ENCODE measurements around the gene KRT222. TPM values are rescaled to one million over a fixed set of nuclear protein-coding genes. Genes with fewer than 3 reads are reported as not detected.

Gene KRT222
- total RNA-seq, 2 experiments from 2014 or later = not detected

GRCh38 chr17:40680998-40681397 is 16.0 kb upstream of the KRT222 start:
- H3K4me3 Mint-ChIP-seq = no peak overlapping the region
- no peak for DNase-seq
- CTCF ChIA-PET = no interaction called here
- no peaks in the 10 kb centered on the region for H3K36me3 Mint-ChIP-seq
- H3K27ac Mint-ChIP-seq = no peak overlapping the region
- H3K27me3 Mint-ChIP-seq = peaks cover 58% of the 10 kb centered on the region
- H3K9me3 Mint-ChIP-seq (ENCODE audit: low read depth) = no peaks in the 10 kb centered on the region
- ATAC-seq = no peak
- H3K4me1 Mint-ChIP-seq = peaks cover 4% of the 10 kb centered on the region

DNA sequence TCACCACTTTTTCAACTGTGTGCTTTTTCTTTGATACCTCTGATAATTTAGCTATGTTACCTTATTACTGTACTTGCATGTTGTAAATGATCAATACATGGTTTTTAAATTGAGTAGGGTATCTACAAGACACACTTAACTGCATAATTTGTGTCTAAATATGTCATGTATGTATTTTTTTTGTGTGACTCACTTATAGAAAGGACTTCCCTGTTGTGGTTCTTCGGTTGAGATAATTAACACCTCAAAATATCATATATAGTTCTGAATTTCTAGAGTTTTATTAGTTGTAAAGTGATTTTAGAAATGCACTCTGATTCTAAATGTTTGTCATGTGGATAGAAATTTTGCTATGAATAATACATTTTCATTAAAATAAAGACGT is 14.5 kb upstream of the KRT222 start:
- CTCF ChIA-PET = no interaction called here

DNA sequence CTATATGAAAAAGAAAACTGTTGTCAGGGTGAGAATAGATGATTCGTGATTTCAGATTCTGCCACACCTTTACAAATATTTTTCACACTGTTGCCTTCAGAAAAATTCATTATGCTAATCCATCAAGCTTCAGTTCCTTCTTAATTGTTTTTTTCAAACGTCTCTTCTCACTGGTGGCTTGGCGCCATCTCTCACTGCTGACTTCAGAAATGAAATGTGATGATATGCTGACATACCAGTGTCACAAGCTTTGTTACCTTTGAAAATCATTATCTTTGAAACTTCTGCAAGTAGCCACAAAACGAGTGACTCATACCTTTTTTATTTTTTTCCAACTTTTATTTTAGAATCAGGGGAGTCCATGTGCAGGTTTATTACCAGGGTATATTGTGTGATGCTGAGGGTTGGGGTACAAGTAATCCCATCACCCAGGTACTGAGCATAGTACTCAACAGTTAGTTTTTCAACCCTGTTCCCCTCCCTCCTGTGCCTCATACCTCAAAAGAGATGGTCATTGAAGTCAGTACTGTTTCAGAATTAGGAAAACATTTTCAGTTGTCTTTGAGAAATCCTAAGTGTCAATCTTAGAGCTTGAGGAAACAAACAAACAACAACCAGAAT is 14.0 kb upstream of the KRT222 start:
- Mint-ChIP-seq H3K9me3 (ENCODE audit: low read depth) (no peaks in the 10 kb centered on the region), H3K4me1 (peaks cover 4% of the 10 kb centered on the region), H3K36me3 (no peaks in the 10 kb centered on the region), H3K27ac (no peak overlapping the region), H3K27me3 (peaks cover 67% of the 10 kb centered on the region), H3K4me3 (no peak overlapping the region)
- CTCF ChIA-PET = no interaction called here
- no peak for ATAC-seq
- DNase-seq = no peak

More for the DNA sequence above, 14.5 kb upstream of the KRT222 start:
- peaks cover 4% of the 10 kb centered on the region for H3K4me1 Mint-ChIP-seq
- no peak overlapping the region for H3K27ac Mint-ChIP-seq
- H3K27me3 Mint-ChIP-seq = peaks cover 63% of the 10 kb centered on the region
- H3K36me3 Mint-ChIP-seq = no peaks in the 10 kb centered on the region
- no peak for ATAC-seq
- DNase-seq = no peak
- H3K9me3 Mint-ChIP-seq (ENCODE audit: low read depth) = no peaks in the 10 kb centered on the region
- H3K4me3 Mint-ChIP-seq = no peak overlapping the region

DNA sequence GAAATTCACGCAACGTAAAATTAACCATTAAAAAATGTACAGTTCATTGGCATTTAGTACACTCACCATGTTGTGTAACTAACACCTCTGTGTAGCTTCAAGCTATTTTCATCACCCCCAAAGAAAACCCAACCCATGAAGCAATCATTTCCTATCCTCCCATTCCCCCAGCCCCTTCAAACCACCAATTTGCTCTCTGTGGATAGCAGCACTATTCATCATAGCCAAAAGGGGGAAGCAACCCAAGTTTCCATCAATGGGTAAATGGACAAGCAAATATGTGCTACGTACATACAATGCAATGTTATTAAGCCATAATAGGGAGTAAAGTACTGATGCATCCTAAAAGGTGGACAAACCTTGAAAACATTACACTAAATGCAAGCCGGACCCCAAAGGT is 10.9 kb upstream of the KRT222 start:
- CTCF ChIA-PET = no interaction called here

GRCh38 chr17:40672654-40673053 is 7.7 kb upstream of the KRT222 start:
- H3K27me3 Mint-ChIP-seq = peaks cover 53% of the 10 kb centered on the region
- no peaks in the 10 kb centered on the region for H3K36me3 Mint-ChIP-seq
- DNase-seq (no peak), ATAC-seq (no peak)
- H3K4me1 Mint-ChIP-seq = no peaks in the 10 kb centered on the region
- H3K27ac Mint-ChIP-seq = no peak overlapping the region
- CTCF ChIA-PET = no interaction called here
- no peaks in the 10 kb centered on the region for H3K9me3 Mint-ChIP-seq (ENCODE audit: low read depth)
- no peak overlapping the region for H3K4me3 Mint-ChIP-seq

More for the DNA sequence above, 10.9 kb upstream of the KRT222 start:
- Mint-ChIP-seq H3K4me1 (peaks cover 4% of the 10 kb centered on the region), H3K4me3 (no peak overlapping the region), H3K27me3 (peaks cover 67% of the 10 kb centered on the region), H3K36me3 (no peaks in the 10 kb centered on the region), H3K27ac (no peak overlapping the region), H3K9me3 (ENCODE audit: low read depth) (no peaks in the 10 kb centered on the region)
- DNase-seq (no peak), ATAC-seq (no peak)

- Mint-ChIP-seq H3K4me3 (no peak overlapping the region), H3K36me3 (no peaks in the 10 kb centered on the region), H3K9me3 (ENCODE audit: low read depth) (no peaks in the 10 kb centered on the region), H3K27ac (no peak overlapping the region), H3K27me3 (peaks cover 47% of the 10 kb centered on the region), H3K4me1 (no peaks in the 10 kb centered on the region)
- CTCF ChIA-PET = no interaction called here
- ATAC-seq (no peak), DNase-seq (no peak)
Measured at GRCh38 chr17:40671282-40671681, 6.3 kb upstream of the KRT222 start.

- Mint-ChIP-seq H3K4me3 (no peak overlapping the region), H3K27me3 (peaks cover 50% of the 10 kb centered on the region), H3K9me3 (ENCODE audit: low read depth) (no peaks in the 10 kb centered on the region), H3K36me3 (peaks cover 2% of the 10 kb centered on the region), H3K4me1 (peaks cover 6% of the 10 kb centered on the region), H3K27ac (no peak overlapping the region)
- CTCF ChIA-PET = no interaction called here
- no peak for ATAC-seq
- DNase-seq = no peak
Measured at GRCh38 chr17:40666331-40666730, 1.4 kb upstream of the KRT222 start.

DNA sequence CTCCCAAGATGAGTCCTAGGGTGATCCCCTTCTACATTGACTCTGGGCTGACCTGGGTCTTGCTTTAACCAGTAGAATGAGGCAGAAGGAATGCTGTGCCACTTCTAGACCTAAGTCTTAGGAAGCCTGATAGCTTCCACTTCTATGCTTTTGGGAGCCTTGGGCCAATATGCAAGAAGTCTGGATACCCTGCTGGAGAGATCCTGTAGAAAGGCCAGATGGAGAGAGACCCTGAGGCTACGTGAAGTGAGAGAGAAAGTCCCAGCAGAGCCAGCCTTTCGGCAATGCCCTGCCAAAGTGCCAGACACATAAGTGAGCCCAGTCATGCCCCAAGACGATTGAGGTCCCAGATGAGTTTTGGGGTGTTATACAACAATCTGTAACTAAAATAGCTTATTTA is 1.7 kb downstream of the KRT222 start:
- ATAC-seq (no peak), DNase-seq (no peak)
- no peak overlapping the region for H3K27ac Mint-ChIP-seq
- CTCF ChIA-PET = interaction anchor here (2.3 kb wide), 1 partner anchor 986 kb away, joined by 5 read pairs; no protein-coding TSS in a partner anchor
- H3K4me3 Mint-ChIP-seq = no peak overlapping the region
- H3K36me3 Mint-ChIP-seq = peaks cover 2% of the 10 kb centered on the region
- H3K9me3 Mint-ChIP-seq (ENCODE audit: low read depth) = no peaks in the 10 kb centered on the region
- H3K4me1 Mint-ChIP-seq = peaks cover 6% of the 10 kb centered on the region
- H3K27me3 Mint-ChIP-seq = peaks cover 50% of the 10 kb centered on the region

DNA sequence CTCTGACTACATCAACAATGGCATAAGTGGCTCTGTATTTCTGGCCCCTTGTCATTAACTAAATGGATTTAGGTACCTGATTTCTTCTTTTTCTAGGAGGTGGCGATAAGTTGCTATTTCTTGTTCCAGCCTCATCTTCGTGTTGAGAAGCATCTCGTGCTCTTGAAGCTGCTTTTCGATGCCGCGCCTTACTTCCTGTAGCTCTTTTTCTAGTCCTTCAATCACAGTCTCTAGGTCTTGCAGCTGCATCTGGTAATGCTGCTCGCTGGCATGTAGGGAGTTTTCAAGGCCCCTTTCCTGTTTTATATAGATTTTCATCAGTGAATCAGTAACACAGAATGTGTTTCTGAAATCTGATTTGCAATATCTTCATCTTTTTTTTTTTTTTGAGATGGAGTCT is 5.1 kb downstream of the KRT222 start:
- CTCF ChIA-PET = interaction anchor here (0.7 kb wide), 2 partner anchors 12 to 25 kb away, joined by 3 read pairs; partner anchors contain the start of gene SMARCE1
- H3K27me3 Mint-ChIP-seq = peaks cover 44% of the 10 kb centered on the region
- H3K4me3 Mint-ChIP-seq = no peak overlapping the region
- H3K36me3 Mint-ChIP-seq = peaks cover 2% of the 10 kb centered on the region
- DNase-seq = no peak
- no peaks in the 10 kb centered on the region for H3K9me3 Mint-ChIP-seq (ENCODE audit: low read depth)
- no peak for ATAC-seq
- peaks cover 2% of the 10 kb centered on the region for H3K4me1 Mint-ChIP-seq
- H3K27ac Mint-ChIP-seq = no peak overlapping the region

DNA sequence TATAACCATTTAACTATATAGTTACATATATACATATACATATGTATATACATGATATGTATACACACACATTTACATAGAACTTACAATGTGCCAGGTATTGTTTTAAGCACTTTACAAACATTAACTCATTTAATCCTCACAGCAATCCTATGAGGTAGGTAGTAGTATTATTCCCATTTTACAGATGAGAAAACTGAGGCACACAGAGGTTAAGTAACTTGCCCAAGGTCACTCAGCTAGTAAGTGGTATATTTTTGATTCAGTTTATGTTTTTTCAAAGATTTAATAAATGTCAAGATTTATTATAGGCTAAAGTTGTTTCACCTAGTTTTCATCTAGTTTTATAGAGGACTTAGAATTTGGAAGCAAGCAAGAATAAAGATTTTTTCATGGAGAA is 6.6 kb downstream of the KRT222 start:
- peaks cover 38% of the 10 kb centered on the region for H3K27me3 Mint-ChIP-seq
- CTCF ChIA-PET = no interaction called here
- no peak overlapping the region for H3K27ac Mint-ChIP-seq
- no peaks in the 10 kb centered on the region for H3K9me3 Mint-ChIP-seq (ENCODE audit: low read depth)
- no peaks in the 10 kb centered on the region for H3K4me1 Mint-ChIP-seq
- H3K4me3 Mint-ChIP-seq = no peak overlapping the region
- no peaks in the 10 kb centered on the region for H3K36me3 Mint-ChIP-seq
- no peak for DNase-seq
- no peak for ATAC-seq

DNA sequence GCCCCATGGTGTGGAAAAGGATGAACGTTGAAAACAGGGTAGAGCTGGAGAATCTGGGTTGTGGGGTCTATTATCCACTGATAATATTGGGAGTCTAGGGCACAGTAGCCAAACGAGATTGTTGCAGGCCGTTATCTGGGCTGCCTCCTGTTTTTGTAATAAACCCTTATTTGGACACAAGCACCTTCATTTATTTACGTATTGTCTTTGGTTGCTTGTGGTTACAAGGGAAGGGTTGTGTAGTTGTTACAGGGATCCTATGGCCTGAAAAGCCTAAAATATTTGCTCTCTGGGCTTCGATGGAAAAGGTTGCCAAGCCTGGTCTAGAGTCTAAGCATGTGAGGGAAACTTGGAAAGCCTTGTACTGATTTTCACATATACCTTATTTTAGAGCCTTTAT is 13.0 kb downstream of the KRT222 start:
- Mint-ChIP-seq H3K4me1 (peaks cover 9% of the 10 kb centered on the region), H3K4me3 (no peak overlapping the region), H3K27ac (no peak overlapping the region), H3K9me3 (ENCODE audit: low read depth) (no peaks in the 10 kb centered on the region), H3K27me3 (peaks cover 11% of the 10 kb centered on the region), H3K36me3 (no peaks in the 10 kb centered on the region)
- ATAC-seq = no peak
- CTCF ChIA-PET = no interaction called here
- no peak for DNase-seq

- CTCF ChIA-PET = interaction anchor here (0.6 to 5.7 kb wide), 7 partner anchors 26 to 1026 kb away, joined by 3 to 30 read pairs (median 3); no protein-coding TSS in a partner anchor
- Mint-ChIP-seq H3K4me3 (peak overlapping the region; percentile 95), H3K4me1 (peaks cover 36% of the 10 kb centered on the region)
Measured at GRCh38 chr17:40648384-40648968, 16.5 kb downstream of the KRT222 start.

DNA sequence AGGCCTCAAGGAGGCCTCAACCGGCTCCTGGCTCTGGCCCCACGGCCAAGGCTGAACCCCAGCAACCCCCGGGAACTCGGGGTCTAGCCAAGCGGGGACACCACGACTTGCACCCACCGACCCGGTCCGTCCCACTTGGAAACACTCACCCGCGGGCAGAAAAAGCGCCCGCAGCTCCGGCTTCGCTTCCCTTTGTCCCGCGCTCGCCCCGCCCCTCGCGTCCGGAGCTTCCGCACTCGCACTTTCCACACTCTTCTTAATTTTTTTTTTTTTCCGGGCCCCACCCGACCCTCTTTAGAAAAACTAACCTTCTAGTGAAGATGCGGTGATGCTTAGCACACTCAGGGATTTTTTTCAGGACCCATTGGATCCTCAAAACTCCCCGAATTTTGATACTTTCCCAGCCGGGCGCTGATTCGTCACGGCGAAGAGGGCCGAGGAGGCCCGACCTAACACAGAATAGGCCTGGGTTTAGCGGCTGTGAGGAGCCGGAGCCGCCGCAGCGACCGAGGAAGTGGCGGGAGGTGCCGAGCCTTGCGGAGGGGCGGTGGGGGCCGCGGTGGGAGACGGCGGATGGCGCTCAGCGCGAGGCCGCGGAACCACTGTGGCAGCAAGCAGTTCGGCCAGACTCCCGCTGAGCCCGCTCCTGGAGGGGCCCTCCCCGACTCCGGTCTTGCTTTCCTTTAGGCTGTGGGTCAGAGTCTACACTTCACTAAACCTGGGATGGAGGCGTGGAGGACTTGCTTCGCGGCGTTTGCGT is 17.2 kb downstream of the KRT222 start, which contains the start of gene SMARCE1:
SMARCE1 (minus strand) TSS at position 195 of the 760 bp plus-strand sequence. CDS start 2,016 bp downstream, outside the sequence.
- Mint-ChIP-seq H3K27ac (peak within 1 kb of the TSS; percentile 96), H3K4me1 (peaks cover 39% of the 10 kb centered on the region), H3K36me3 (peaks cover 21% of the 10 kb centered on the region), H3K4me3 (peak within 1 kb of the TSS; percentile 95), H3K9me3 (ENCODE audit: low read depth) (no peaks in the 10 kb centered on the region), H3K27me3 (no peaks in the 10 kb centered on the region)
- DNase-seq (peak; percentile 77), ATAC-seq (peak; percentile 79)
- CTCF ChIA-PET = interaction anchor here (0.6 to 5.7 kb wide), 12 partner anchors 12 to 1025 kb away, joined by 3 to 30 read pairs (median 4); no protein-coding TSS in a partner anchor

More at GRCh38 chr17:40648384-40648968, 16.5 kb downstream of the KRT222 start:
- Mint-ChIP-seq H3K27me3 (no peaks in the 10 kb centered on the region), H3K27ac (peak overlapping the region; percentile 96), H3K9me3 (ENCODE audit: low read depth) (no peaks in the 10 kb centered on the region), H3K36me3 (peaks cover 18% of the 10 kb centered on the region)
- DNase-seq (no peak), ATAC-seq (no peak)
